HG03066 (cell line): ENCODE data around the gene FSTL4.

Source experiments
- ATAC-seq: cut with Tn5 transposase; IDR thresholded peaks from one replicate; pipeline ENCODE4 v1.9.1; 2021; ENCODE audit warnings: low read depth; ENCODE audit not compliant: unreplicated experiment

Gene FSTL4

DNA sequence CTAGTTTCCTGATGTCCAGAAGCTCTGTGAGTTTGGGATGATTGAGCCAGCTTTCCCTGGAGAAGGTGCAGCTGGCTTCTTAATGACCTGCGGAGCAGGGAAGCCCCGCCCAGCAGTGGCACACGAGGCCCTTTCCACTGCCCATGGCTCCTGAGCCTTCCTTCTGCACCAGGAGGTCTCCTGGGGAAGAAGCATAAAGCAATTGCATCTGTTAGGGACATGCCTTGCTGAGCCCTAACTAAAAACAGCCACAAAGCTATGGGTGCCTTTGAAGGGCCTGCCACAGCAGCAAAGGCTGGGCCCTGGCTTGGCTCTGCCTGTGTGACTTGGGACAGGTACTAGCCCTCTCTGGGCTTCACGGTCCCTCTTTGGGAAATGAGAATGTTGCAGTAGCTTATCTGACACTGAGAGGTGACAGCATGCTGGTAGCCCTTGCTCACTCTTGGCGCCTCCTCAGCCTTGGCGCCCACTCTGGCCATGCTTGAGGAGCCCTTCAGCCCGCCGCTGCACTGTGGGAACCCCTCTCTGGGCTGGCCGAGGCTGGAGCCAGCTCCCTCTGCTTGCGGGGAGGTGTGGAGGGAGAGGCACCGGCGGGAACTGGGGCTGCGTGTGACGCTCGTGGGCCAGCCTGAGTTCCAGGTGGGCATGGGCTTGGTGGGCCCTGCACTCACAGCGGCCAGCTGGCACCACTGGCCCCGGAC lies 218.4 kb downstream of the FSTL4 start:
- no peak for ATAC-seq

DNA sequence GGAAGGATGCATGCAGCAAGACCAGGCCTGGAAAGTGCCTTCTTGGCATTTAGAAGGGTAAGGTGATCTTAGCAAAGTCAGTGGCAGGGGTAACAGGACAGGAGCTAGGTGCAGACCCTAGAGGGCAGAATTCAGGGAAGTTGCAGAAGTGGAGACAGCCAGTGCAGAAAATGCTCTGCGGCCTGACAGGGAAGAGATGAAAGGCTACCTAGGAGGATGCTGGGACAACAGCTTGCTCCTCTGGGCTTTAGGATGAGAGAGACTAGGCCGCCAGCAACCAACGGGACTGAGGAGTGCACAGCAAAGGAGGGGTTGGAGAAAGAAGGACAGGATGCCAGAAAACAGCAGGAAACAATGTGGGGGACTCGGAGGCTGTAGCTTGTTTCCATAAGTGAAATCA lies 219.9 kb downstream of the FSTL4 start:
- ATAC-seq = no peak

DNA sequence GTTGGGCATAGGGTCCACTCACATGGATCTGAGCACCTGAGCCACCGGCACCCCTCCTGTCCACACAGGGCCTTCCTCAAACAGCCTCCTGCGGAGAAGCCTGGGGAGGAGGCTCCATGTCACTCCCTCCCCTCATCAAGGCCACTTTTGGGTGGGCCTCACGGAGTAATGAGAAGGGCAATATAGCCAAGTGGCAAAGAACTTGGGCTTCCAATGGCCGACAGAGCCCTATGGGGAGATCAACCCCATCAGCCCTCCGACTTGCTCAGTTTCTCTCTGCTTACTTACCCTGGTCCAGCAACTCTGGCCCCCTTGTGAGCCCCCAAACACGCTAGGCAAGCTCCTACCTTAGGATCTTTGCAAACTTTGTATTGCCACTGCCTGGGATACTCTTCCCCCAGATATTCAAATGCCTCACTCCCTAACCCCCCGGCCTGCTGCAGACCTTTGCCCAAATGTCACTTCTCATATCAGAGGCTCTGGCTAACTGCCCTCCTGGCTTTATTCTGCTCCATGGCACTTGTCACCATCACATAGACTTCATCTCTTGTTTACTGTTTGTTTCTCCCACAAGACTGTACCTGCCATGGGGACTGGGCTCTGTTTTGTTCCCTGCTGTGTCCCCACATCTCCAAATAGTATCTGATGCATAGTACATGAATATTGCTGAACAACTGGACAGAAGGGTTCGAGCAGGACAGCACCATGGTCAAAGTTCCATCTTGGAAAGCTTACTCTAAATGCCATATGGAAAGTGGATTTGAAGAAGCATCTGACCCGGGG lies 220.8 kb downstream of the FSTL4 start:
- no peak for ATAC-seq

DNA sequence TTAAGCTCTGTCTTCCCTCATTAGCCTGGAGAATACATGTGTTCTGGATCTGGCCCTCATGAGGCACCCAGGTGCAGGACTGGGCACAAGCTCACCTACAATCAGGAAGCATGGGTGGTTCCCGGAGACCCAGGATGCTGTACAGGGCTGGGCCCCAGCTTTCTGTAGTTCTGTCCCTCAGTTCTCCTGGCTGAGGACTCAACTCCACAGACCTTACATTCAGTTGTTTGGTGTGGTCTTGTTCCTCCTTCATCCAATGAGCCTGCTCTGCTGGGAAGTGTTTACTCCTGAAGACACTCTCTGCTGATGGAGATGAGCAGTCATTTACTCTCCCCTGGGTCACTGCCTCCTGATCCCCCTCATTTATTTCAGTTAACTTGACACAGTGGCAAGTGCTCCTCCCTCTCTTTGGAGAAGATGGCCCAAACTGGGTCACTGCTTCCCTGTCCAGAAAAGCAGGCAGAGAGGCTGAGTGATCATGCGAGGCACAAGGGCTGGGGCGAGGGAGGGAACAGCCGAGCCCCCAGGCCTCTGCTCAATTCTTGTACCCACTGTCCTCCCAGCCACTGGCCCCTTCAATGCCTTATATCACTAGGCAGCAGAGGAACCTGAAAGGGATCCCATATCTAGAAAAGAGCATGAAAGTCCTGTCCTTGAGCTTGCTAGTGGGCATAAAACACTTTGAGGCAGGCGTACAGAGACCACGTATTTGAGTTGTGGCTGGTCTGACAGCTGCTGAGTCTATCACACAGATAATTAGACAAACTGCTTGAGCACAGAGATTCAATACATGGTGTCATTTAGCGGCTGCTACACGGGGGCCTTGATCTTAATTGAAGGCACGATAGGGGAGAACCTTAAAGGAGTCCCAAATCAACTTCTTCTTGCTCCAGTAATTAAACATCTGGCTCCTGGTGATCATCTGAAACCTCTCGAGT lies 221.7 kb downstream of the FSTL4 start:
- no peak for ATAC-seq

DNA sequence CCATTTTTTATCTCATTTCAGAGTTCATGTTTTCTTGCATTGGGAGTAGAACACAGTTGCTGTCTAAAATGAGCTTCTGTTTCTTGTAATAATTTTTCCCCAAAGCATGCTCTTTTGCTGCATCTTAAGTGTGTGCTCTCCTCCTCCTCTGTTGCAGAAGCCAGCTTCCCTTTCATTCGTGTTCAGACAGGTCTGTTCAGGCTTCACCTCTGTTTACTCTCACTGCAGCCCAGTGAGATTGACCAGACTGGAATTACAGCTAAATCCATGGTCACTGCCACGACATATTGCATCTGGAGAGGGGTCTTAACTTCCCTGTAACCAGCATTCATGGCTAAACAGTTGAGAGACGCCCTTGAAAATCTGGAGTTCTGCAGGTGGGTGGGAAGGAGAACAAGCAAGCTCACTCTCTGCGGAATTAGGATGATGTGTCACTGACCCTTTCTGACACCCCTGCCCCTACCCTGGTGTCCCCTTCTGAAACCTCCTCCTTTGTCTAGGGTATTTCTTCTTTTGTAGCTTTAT lies 223.2 kb downstream of the FSTL4 start:
- no peak for ATAC-seq

DNA sequence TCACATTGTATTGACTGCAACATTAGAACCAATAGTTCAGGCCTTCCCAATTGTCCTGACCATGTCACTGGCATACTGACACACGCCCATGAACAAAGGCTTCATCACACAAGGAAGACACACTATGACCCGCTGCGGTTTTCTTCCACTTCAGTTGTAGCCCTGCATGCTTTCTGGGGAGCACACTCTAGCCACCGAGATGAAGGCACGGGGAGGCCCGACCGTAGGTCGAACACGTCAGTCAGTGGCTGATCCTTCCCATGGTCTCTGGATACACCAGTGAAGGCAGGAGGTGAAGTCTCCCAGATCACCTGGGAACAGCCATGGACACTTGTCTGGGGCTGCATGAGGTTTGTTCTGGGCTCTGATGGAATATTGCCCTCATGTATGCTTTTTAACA lies 224.7 kb downstream of the FSTL4 start:
- no peak for ATAC-seq

DNA sequence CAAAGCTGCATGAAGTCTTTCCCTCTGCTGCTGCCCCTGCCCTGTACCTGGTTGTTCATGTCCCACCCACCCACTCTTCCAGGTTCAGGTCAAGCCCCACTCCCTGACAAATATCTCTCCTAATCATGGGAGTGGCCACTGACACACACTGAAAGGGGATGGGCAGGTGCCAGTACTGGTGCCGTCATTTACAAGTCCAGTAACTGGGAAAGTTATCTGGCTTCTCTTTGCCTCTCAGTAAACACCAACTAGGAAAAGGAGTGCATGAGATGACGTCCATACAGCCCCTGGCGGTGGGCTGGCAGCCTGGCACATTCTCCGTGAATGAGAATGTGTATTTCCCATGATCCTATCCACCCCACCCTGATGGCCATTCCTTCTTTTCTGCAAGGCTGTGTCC lies 225.2 kb downstream of the FSTL4 start:
- no peak for ATAC-seq

DNA sequence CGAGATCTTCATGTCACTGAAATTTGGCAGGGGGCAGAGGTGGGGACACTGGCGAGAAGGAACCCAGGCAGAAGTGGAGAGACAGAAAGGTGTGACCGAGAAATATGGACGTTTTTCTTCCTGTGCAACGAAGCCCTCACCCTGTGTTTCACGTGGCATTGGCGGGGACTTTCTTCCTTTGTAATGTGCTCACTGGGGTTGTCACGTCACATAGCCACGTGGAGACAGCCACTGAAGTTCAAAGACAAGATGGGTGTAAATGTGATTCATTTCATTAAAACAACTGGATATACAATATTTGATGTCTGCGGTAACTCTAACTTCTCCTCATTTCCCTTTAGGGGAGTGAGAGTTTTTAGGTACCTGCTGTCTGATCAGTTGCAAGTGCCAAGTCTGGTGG lies 225.7 kb downstream of the FSTL4 start:
- ATAC-seq = no peak

DNA sequence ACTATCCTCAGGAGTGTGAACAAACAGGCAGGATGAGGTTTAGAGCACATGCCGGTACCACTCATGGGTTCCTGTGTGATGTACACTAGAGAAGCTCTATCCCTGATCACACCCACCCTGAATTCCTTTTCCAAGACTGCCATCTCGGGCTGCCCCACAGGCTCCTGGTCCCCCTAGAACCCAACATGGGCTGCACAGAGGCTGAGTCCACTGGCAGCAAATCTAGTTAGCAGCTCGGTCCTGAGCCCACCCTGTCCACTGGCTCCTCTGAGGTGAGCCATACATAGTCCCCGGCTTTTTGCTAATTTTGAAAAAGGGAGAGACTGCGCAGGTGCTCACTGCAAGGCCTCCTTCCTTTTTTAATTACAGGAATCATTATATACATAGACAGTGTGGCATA lies 227.0 kb downstream of the FSTL4 start:
- ATAC-seq = no peak

DNA sequence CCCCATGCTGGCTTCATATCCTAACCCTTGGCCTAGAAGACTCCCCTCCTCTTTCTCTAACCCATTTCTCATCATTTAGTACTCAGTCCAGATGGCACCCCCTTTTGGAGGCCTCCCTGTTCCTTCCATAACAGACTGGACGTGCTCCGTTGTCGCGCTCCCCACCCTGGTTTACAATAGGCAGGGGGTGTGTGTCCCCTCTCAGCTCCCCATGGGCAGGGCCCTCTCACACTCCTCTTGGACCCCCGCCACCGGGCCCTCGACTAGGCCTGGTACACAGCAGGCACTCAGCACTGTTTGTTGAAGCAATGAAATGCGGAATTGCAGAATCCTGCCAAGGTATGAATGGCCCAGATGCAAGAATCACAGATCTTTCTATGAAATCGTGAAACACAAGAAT lies 227.4 kb downstream of the FSTL4 start:
- no peak for ATAC-seq

DNA sequence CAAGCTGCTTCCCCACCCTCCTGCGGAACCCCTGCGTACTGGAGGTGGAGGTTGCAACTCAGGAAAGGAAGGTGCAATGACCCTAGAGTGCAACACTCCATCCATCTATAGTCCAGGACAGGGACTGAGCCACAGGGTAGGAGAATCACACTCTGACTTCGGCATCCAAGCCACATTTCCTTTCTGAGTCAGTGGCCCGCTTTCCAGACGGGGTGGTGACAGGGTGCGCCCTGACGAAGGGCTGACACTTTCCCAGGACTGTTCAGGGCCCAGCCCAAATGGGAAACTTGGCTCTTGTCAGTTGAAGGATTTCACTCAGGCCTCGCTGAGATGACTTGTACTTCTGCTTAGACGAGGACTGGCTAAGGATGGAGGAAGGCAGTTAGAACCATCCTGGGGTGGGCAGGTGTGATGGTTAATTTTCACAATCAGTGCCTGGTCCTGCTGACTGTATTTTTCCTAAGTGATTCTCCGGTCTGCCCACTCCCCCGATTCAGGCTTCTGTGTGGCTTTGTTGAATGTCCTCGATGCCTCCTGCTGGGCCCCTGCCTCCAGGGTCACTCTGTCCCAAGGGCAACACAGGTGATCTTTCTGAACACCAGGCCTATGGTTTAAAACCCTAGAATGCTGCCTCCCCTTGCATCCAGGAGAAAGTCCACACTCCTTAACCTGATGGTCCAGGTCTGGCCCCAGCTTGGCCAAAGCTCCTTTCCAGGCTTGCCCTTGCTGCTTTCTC lies 228.1 kb downstream of the FSTL4 start:
- no peak for ATAC-seq

DNA sequence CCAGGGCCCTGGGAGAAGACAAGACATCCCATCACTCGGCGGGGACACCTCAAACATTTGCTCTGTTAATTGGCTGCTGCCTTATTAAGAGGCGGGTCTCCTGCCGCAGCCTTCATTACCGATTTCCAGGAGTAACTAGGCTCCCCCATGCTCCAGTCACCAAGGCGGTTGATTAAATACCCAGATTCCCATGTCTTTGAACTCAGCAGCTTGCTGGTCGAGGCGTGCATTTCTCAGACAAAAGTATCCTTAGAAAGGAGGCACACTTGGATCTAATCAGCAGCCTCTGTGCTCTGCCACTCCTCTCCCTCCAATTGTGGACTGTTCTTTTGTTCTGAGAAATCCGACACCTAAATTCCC lies 228.8 kb downstream of the FSTL4 start:
- ATAC-seq = no peak

DNA sequence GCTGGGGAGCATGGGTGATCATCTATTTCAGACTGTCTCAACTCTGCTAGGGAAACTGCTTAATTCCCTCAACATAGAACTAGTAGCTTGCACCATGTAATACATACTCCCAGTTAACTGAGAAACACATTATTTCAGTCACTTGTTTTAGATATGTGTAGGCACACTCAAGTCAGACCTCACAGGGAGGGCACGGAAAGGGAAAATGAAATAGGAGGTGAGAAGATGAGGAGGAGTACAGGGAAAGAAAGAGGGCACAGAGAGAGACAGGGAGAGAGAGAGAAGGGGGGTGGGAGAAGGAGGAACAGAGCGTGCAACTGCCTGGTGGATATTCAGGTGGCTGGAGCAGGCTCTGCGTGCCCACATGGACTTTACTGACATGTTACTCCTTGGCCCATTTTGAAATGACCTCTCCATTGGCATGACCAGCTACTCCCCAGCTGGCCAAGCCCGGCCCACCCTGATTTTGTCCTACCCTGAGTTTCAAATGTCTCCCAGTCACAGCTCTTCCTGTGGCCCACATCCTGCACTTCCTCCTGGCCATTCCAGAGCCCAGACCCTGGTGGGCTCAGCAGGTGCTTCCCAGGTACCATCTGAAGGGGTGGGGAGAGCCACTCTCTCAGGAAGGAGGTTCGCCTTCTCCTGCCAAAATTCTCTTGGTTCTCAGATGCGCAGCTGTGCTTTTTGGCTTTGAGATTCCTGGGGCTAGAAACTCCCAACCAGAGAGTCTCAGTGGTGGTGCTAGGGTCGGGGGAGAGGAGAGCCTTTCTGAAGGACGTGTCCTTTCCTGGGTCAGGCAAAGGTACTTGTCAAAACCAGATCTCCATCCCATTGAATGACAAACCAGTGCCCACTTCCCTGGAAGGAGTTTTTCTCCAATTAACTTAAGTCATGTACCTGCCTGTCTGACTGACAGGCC lies 229.4 kb downstream of the FSTL4 start:
- ATAC-seq = no peak

DNA sequence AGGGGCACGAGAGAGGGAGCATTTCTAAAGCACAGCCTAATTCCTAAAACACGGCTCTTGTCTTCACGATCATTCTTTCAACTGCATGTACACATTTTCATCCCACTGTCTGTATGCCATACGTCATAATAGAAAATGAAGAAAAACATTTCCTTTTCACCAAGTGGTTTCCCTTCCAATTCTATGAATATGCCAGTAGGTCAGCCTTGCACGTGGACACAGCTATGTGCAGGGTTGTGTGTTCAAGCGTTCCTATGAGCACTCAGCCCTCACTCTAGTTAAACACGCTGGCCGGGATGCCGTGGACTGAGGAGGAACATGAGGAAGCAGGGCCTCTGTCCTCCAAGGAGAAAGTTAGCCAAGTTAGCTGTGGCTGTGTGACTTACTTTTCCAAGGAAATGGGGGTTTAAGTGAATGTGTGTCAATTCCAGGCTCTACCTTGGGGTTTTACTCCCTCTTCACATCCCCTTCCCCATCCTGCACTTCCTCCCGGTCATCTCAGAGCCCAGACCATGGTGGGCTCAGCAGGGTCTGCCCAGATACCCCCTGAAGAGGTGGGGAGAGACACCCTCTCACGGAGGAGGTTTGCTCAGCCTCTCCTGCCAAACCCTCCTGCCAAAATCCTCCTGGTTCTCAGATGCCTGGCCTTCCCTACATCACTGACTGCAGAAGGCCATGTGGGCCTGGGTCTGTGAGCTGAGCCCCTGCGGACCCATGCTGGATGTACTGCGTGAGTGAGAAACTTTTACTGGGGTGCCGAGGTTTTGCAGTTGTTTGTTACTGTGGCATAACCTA lies 230.6 kb downstream of the FSTL4 start:
- no peak for ATAC-seq

DNA sequence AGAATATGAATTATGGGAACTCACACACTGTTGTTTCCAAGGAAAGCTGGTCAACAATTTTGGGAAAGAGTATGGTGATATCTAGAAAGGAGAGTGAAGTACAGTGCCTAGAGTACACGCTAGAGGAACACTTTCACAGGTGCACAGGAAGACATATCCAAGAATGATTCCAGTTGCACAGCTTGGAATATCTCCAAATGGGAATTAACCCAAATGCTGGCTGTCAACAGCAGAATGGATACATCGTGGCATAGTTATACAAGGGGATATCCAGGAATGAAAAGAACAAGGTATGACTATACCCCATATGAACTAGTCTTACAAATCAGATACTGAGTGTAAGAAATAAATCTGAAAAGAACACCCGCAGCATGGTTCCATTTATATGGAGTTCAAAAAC lies 231.3 kb downstream of the FSTL4 start:
- ATAC-seq = no peak

DNA sequence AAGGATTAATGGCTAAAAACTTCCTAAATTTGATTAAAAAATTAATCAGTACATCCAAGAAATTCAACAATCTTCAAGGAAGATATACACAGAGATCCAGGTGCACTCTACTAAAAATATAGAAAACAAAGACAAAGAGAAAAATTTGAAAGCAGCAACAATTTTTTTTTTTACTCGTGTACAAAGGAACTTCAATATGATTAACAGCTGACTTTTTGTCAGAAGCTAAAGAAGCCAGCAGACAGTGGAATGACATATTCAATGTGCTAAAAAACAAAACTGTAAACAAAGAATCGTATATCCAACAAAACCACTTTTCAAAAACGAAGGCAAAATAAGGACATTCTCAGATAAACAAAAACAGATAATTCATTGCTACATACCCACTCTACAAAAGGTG lies 234.6 kb downstream of the FSTL4 start:
- no peak for ATAC-seq

DNA sequence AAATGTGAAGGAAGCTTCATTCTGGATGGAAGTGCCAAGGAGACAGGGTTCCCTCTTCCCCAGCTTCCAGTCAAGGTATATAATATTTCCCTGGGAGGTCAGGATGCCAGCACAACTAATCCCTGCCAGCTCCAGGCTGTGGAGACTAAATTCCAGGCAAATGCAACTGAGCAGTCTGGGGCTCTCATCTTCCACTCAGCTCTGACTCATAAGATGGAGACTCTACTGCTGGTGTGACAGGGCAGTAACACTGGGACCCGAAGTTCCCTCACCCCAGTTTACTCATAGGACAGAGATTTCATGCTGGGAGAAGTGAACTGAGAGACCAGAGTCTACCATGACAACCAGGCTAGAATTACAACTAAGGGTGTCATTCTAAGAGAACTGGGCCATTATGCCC lies 235.4 kb downstream of the FSTL4 start:
- no peak for ATAC-seq

DNA sequence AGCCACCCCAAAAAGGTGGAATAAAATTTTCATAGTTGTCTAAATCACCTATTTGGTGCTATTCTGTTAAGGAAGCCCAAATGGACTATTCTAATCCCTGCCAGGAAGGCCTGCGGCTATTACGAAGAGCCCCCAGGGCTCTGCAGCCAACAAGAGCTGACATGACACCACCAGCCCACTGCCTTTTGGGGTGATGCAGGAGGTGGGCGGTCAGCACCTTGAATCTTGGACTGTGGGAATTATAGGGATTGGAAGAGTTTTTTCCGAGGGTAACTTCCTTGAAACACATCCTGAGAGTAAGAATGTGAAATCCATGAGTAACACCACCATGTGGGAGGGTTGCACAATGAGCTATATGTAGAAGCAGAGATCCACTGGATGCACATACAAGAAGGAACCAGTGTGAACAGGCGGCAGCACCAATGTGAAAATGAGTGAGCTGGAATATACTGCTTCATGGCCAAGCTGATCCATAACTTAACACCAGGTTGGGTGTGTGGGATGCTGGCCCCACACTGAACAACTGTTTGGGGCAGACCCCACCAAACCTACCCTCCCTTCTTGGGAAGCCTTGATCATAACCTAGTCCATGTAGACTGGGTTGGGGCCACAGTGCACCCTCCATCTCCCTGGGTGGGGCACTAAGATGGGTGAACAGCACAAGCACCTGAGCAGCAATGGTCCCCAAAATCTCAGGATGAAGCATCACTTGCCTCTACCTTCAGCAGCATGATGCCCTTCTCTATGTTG lies 239.0 kb downstream of the FSTL4 start:
- ATAC-seq = no peak
